HepG2 (cell line): ENCODE measurements around the gene OCSTAMP. TPM values are rescaled to one million over a fixed set of nuclear protein-coding genes. Genes with fewer than 3 reads are reported as not detected.

Source experiments
- ATAC-seq: fragments of 200-7000 bp; cut with Tn5 transposase; 3 replicates; pipeline ENCODE4 v1.9.1; 2020; ENCODE audit warnings: mild to moderate bottlenecking, moderate library complexity
- BruUV-seq: library from RNA; stranded (reverse); fragments of 400-500 nt; replicated peaks from 2 replicates; lab custom pipeline; 2021; lab: Mats Ljungman, UMichigan
- CTCF ChIA-PET: fragments of 300-600 bp; formaldehyde crosslinking; extraction: SDS; loops from one replicate; lab custom pipeline; 2021; ENCODE audit warnings: low total read pairs, inconsistent platforms, low intra/inter-chr PET ratio; lab: Yijun Ruan, JAX
- POLR2A ChIA-PET: fragments of 350-600 bp; sonication (Branson Sonifier 250); formaldehyde crosslinking; loops from one replicate; lab custom pipeline; 2020; ENCODE audit warnings: antibody characterized with exemption, inconsistent platforms; lab: Yijun Ruan, JAX
- DNase-seq: peaks from one replicate; pipeline ENCODE4 v3.0.0-alpha.2; 2015; ENCODE audit warnings: low spot score
- FAIRE-seq: peaks from 3 replicates; lab custom pipeline; 2011; peaks lifted over from hg19 to GRCh38; lab: Jason Lieb, UNC
- H2AFZ ChIP-seq: one replicate; pipeline ENCODE4 v1.6.1; 2011; ENCODE audit warnings: low read length, inconsistent platforms
- H3K27ac ChIP-seq: fragments of 300-600 bp; 3 replicates; pipeline ENCODE4 v1.8.0; 2011; ENCODE audit warnings: mixed run types, mild to moderate bottlenecking, mixed read lengths, low read length, inconsistent platforms; ENCODE audit not compliant: insufficient read depth; ENCODE audit errors: extremely low read length
- H3K27me3 ChIP-seq, 2 experiments: fragments of 200-600 bp in 1 of 2; 2 replicates in 1 of 2; 3 replicates in 1 of 2; pipeline versions ENCODE4 v1.6.0 to v1.8.0; 2011; ENCODE audit warnings: low read length in 2 of 2, mild to moderate bottlenecking in 2 of 2, moderate library complexity in 2 of 2, inconsistent platforms in 1 of 2; ENCODE audit not compliant: insufficient read depth in 2 of 2, control insufficient read depth in 1 of 2
- H3K36me3 ChIP-seq, 2 experiments: fragments of 200-600 bp in 1 of 2; replicated peaks in 1 of 2; 2 replicates in 1 of 2; 3 replicates in 1 of 2; pipeline versions ENCODE4 v1.5.1 to v1.8.0; 2011; ENCODE audit warnings: low read length in 2 of 2, inconsistent platforms in 1 of 2; ENCODE audit not compliant: insufficient read depth in 2 of 2, control insufficient read depth in 1 of 2
- H3K4me1 ChIP-seq: 2 replicates; pipeline ENCODE4 v1.5.1; 2012; ENCODE audit warnings: low read length, inconsistent platforms; ENCODE audit not compliant: insufficient read depth
- H3K4me2 ChIP-seq: 2 replicates; pipeline ENCODE4 v1.6.0; 2011; ENCODE audit warnings: low read depth, low read length, inconsistent platforms
- H3K4me3 ChIP-seq, 3 experiments: fragments of 200-600 bp in 1 of 3; sonication (generic), shearing (Covaris generic) in 1 of 3; replicated peaks in 1 of 3; 2 replicates each; pipeline ENCODE4 v1.5.1; 2011 to 2016; ENCODE audit warnings: low read length in 3 of 3, inconsistent platforms in 2 of 3, low read depth in 2 of 3, mild to moderate bottlenecking in 2 of 3, control low read depth in 1 of 3, mixed read lengths in 1 of 3; ENCODE audit not compliant: insufficient read depth in 1 of 3
- H3K79me2 ChIP-seq: one replicate; pipeline ENCODE4 v1.6.1; 2011; ENCODE audit warnings: low read length, inconsistent platforms; ENCODE audit not compliant: insufficient read depth
- H3K9ac ChIP-seq: 2 replicates; pipeline ENCODE4 v1.6.0; 2011; ENCODE audit warnings: mild to moderate bottlenecking, low read depth, low read length, inconsistent platforms; ENCODE audit not compliant: insufficient read depth
- H3K9me3 ChIP-seq: 2 replicates; pipeline ENCODE4 v1.5.1; 2012; ENCODE audit warnings: mild to moderate bottlenecking, low read length
- H4K20me1 ChIP-seq: 2 replicates; pipeline ENCODE4 v1.6.0; 2011; ENCODE audit warnings: inconsistent platforms, mild to moderate bottlenecking, low read length, moderate library complexity; ENCODE audit not compliant: insufficient read depth
- CBX1 ChIP-seq: IDR thresholded peaks from one replicate; pipeline ENCODE4 v1.6.1; 2016; ENCODE audit warnings: antibody characterized with exemption, low read depth
- DPF2 ChIP-seq: sonication (generic); formaldehyde crosslinking; IDR thresholded peaks from 2 replicates; pipeline ENCODE4 v1.4.0; 2020; ENCODE audit warnings: mild to moderate bottlenecking, low read depth, missing genetic modification reagents, borderline replicate concordance
- HNRNPL ChIP-seq: fragments of 200-400 bp; formaldehyde crosslinking; IDR thresholded peaks from 2 replicates; pipeline ENCODE4 v1.6.1; 2017; ENCODE audit warnings: mild to moderate bottlenecking, low read depth, low read length
- HOXA5 ChIP-seq: sonication (generic); formaldehyde crosslinking; IDR thresholded peaks from 2 replicates; pipeline ENCODE4 v1.4.0; 2020; ENCODE audit warnings: missing genetic modification reagents
- NCOA1 ChIP-seq: sonication (generic); formaldehyde crosslinking; IDR thresholded peaks from 2 replicates; pipeline ENCODE4 v1.9.0; 2021; ENCODE audit warnings: missing genetic modification reagents
- PHF8 ChIP-seq: sonication (generic); formaldehyde crosslinking; IDR thresholded peaks from 2 replicates; pipeline ENCODE4 v1.5.0; 2020; ENCODE audit warnings: missing genetic modification reagents
- SRSF1 ChIP-seq: fragments of 200-400 bp; formaldehyde crosslinking; optimal IDR thresholded peaks from 2 replicates; pipeline ENCODE3; 2017; ENCODE audit warnings: mild to moderate bottlenecking, low read depth, low read length, moderate library complexity
- THAP7 ChIP-seq: sonication (generic); formaldehyde crosslinking; IDR thresholded peaks from 2 replicates; pipeline ENCODE4 v1.8.1; 2023; ENCODE audit warnings: mild to moderate bottlenecking, missing genetic modification reagents
- ZNF256 ChIP-seq: sonication (generic); formaldehyde crosslinking; conservative IDR thresholded peaks from 2 replicates; pipeline ENCODE4 v1.4.0; 2020; ENCODE audit warnings: missing genetic modification reagents
- ZNF318 ChIP-seq: sonication (generic); formaldehyde crosslinking; IDR thresholded peaks from 2 replicates; pipeline ENCODE4 v1.4.0; 2020; ENCODE audit warnings: mild to moderate bottlenecking, missing genetic modification reagents
- ZNF644 ChIP-seq: IDR thresholded peaks from 2 replicates; pipeline ENCODE4 v1.6.1; 2016; ENCODE audit warnings: low read depth
- ZNF777 ChIP-seq: sonication (generic); formaldehyde crosslinking; IDR thresholded peaks from 2 replicates; pipeline ENCODE4 v1.4.0; 2020; ENCODE audit warnings: missing genetic modification reagents
- WGBS: methylation state at CpG from one replicate; pipeline ENCODE4 v1.1.6; 2017; ENCODE audit warnings: low lambda C conversion rate; 5-methylcytosine and 5-hydroxymethylcytosine counted together
- in situ Hi-C: cut with HindIII; loops from 2 replicates; pipeline ENCODE4 v1.10.0; 2017; ENCODE audit warnings: low pct_unique_long_range_greater_than_20kb; ENCODE audit not compliant: extremely low pct_ligation_motif_present
- intact Hi-C: fragments of 100-400 bp; cut with micrococcal nuclease; formaldehyde crosslinking; loops from one replicate; pipeline ENCODE4 v1.10.0; 2022; ENCODE audit not compliant: unreplicated experiment
- polyA plus RNA-seq, 8 experiments: library from polyadenylated mRNA; depleted of rRNA in 3 of 8; stranded (reverse) in 7 of 8; unstranded in 1 of 8; fragments of >200 nt; fragmentation: Illumina TruSeq in 4 of 8; extraction: Trizol in 4 of 8; gene quantifications; 2 replicates each; pipeline versions ENCODE4 v1.2.1 to v1.2.3, GENCODE V29; 2011 to 2016; ENCODE audit warnings: low read depth in 4 of 8, missing spikeins in 1 of 8, mixed read lengths in 1 of 8; ENCODE audit not compliant: insufficient read depth in 1 of 8
- total RNA-seq, 5 experiments: library from RNA; depleted of rRNA; stranded (reverse); fragments of >200 nt; fragmentation: Illumina TruSeq; extraction: Trizol; gene quantifications; 2 replicates each; pipeline ENCODE4 v1.2.3, GENCODE V29; 2016; ENCODE audit warnings: low read depth in 1 of 5

Gene OCSTAMP
- total and polyA plus RNA-seq, 2 of the 13 experiments (the other 11 are each of a cell fraction or from before 2014, with no cell fraction given), result not detected

GRCh38 chr20:46562373-46563169, 12.1 kb upstream of the OCSTAMP start:
- H3K4me2 ChIP-seq, result peak overlapping the region; percentile 77
- no peaks in the 10 kb centered on the region for H4K20me1 ChIP-seq
- peak overlapping the region; percentile 55 for H3K27ac ChIP-seq
- peaks cover 72% of the 10 kb centered on the region for H3K4me1 ChIP-seq
- FAIRE-seq (peak; percentile 87), DNase-seq (peak; percentile 87), ATAC-seq (peak; percentile 74)
- no peaks in the 10 kb centered on the region for H3K79me2 ChIP-seq
- intact Hi-C loops, result loop anchor here (1.0 to 2.0 kb wide), 2 partner anchors 44 to 119 kb away; no protein-coding TSS in a partner anchor
- H3K27me3 ChIP-seq, result no peaks in the 10 kb centered on the region
- H3K9me3 ChIP-seq, result no peaks in the 10 kb centered on the region
- ChIA-PET CTCF (interaction anchor here (0.6 to 1.4 kb wide), 5 partner anchors 31 to 137 kb away, joined by 3 to 13 read pairs (median 5); no protein-coding TSS in a partner anchor), POLR2A (interaction anchor here (0.9 to 1.5 kb wide), 5 partner anchors 45 to 146 kb away, joined by 3 to 4 read pairs (median 3); partner anchors contain the start of gene TP53RK)
- in situ Hi-C loops, result loop anchor here (5.0 kb wide), 1 partner anchor 120 kb away; no protein-coding TSS in a partner anchor
- WGBS, result 29% methylated on average over 19 of the region's 19 CpGs
- H3K4me3 ChIP-seq, result peak overlapping the region; percentile 24 to 58 (median 29); a peak in 5 of 6 replicates
- BruUV-seq, result no TSS peak
- no peaks in the 10 kb centered on the region; a peak in 1 of 5 replicates for H3K36me3 ChIP-seq
- H2AFZ ChIP-seq, result peak overlapping the region; percentile 43
- H3K9ac ChIP-seq, result peak overlapping the region; percentile 18
- TF ChIP-seq DPF2 (CRISPR knock-in tag) (no peak), THAP7 (CRISPR knock-in tag) (0 out of 2 replicates have a peak, but pooled peaks have one; percentile 46), ZNF256 (CRISPR knock-in tag) (no peak), ZNF318 (no peak), PHF8 (CRISPR knock-in tag) (peak; percentile 49), SRSF1 (peak; percentile 62), ZNF777 (no peak), CBX1 (peak; percentile 22), HOXA5 (CRISPR knock-in tag) (peak; percentile 29; the same call in 1 of the 2 replicates), HNRNPL (no peak), ZNF644 (no peak), NCOA1 (CRISPR knock-in tag) (0 out of 2 replicates have a peak, but pooled peaks have one; percentile 61)
